HG03520 (cell line): ENCODE data around the gene S100A6.
"Not testable (repeated sequence)": the region's sequence is repeated elsewhere in the genome, so short reads cannot be mapped to it uniquely, and the experiment has no call there.

ENCODE experiments used
- ATAC-seq: cut with Tn5 transposase; IDR thresholded peaks from one replicate; pipeline ENCODE4 v1.9.1; 2021; ENCODE audit warnings: mild to moderate bottlenecking, moderate library complexity; ENCODE audit not compliant: unreplicated experiment

S100A6 gene

GRCh38 chr1:153535242-153536011, at the start of gene S100A6:
Gene S100A6, minus strand, starts transcription at chr1:153535991. Its CDS starts 652 bp downstream, at chr1:153535339.
- ATAC-seq, result no peak

GRCh38 chr1:153585006-153585405, 49.2 kb upstream of the S100A6 start:
- ATAC-seq, result no peak

GRCh38 chr1:153583976-153584375, 48.2 kb upstream of the S100A6 start:
- no peak for ATAC-seq

DNA sequence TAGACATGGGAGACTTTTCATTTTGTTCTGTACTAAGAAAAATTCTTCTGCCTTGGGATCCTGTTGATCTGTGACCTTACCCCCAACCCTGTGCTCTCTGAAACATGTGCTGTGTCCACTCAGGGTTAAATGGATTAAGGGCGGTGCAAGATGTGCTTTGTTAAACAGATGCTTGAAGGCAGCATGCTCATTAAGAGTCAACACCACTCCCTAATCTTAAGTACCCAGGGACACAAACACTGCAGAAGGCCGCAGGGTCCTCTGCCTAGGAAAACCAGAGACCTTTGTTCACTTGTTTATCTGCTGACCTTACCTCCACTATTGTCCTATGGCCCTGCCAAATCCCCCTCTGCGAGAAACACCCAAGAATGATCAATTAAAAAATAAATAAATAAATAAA, 47.7 kb upstream of the S100A6 start:
- ATAC-seq, result not testable (repeated sequence)

DNA sequence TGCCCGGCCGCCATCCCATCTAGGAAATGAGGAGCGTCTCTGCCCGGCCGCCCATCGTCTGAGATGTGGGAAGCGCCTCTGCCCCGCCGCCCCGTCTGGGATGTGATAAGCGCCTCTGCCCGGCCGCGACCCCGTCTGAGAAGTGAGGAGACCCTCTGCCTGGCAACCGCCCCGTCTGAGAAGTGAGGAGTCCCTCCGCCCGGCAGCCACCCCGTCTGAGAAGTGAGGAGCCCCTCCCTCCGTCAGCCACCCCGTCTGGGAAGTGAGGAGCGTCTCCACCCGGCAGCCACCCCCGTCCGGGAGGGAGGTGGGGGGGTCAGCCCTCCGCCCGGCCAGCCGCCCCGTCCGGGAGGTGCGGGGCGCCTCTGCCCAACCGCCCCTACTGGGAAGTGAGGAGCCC, 47.0 kb upstream of the S100A6 start:
- ATAC-seq, result not testable (repeated sequence)

DNA sequence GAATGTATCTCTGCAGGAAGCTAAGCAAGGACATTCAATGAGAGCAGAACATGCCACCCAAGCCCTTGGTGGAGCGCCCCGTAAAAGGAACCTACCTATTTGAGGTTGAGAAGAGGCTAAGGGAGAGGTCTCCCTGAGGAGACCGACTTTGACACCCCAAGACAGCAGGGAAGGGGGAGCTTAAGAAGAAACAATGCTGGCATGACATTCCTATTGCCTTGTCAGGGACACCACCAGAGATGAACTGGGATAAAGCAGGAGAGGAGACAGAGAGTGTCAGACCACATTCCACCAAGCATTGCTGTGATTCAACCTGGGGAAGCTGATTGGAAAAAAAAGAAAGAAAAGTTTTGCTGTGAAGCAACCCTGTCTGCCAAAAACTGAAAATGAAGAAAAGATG, 43.1 kb upstream of the S100A6 start:
- no peak for ATAC-seq

DNA sequence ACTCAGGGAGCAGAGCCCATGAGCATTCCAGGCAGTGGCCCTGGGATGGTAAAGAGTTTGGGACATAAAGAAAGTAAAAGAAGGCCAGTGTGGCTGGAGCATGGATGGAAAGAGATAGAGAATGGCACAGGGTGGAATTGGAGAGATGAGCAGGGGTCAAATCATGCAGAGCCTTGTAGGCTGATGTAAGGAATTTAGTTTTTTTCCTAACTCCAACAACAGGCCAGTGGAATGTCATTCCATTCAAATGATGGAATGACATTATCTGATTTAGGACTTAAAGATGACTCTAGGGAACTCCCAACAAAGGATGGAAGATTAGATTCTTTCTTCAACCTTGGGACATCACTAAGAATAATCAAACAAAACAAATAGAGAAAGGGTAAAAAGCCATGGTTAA, 42.7 kb upstream of the S100A6 start:
- no peak for ATAC-seq

- ATAC-seq, result no peak
Observed at GRCh38 chr1:153577624-153578051, 41.8 kb upstream of the S100A6 start.

- no peak for ATAC-seq
Observed at GRCh38 chr1:153577138-153577537, 41.3 kb upstream of the S100A6 start.

- ATAC-seq, result not testable (repeated sequence)
Observed at GRCh38 chr1:153575497-153575896, 39.7 kb upstream of the S100A6 start.

GRCh38 chr1:153575081-153575491, 39.3 kb upstream of the S100A6 start:
- ATAC-seq, result not testable (repeated sequence)

DNA sequence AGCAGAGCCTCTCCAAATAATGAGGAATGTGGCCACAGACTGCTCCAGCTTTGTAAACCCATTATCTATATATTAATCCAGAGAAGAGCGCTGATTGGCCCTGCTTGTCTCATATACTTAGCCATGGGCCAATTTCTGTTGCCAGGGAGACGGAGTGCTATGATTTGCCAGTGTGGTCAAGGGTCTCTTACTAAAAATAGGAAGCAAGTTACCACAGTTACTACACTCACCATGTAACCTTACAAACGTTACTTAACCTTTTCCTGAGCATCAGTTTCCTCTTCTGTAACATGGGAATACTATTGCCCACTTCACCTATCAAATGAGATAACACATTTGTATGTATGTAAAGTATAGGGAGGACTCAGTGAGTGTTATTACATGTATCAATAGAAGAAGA, 37.6 kb upstream of the S100A6 start:
- no peak for ATAC-seq

GRCh38 chr1:153572569-153573015, 36.8 kb upstream of the S100A6 start:
- no peak for ATAC-seq

DNA sequence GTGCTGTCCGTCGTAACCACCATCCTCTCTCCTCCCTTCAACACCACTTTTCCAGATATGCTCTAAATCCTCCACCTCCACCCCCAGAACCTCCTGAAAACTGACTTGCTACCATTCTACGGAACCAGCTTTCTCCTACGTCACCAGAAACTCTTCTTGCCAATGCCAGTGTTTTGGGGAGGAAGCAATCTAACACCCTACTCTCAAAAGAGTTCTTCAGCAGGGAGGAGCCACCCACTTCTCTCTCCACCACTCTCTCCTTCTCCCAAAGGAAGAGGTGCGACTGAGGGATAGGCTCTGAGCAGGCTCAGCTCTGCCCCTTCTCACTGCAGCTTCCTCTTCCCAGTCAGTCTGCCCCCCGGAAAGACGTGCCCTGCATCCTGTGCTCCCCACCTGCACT, 35.9 kb upstream of the S100A6 start:
- no peak for ATAC-seq

DNA sequence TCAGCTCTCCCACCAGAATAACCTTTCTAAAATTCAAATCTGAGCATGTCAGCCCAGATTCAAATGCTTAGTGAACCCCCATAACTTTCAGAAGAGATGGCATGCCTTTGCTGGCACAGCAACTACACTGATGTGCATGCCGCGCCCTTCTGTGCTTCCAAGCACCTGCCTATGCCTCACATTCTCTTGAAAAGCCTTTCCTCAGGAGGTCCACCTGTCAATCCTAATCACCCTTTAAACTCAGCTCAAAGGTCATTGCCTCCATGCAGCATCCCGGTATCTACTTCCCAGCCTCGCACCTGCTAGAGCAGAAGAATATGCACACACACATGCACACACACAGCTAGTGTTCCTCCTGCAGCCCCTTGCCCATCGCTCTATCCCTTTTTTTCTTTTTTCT, 35.1 kb upstream of the S100A6 start:
- no peak for ATAC-seq

DNA sequence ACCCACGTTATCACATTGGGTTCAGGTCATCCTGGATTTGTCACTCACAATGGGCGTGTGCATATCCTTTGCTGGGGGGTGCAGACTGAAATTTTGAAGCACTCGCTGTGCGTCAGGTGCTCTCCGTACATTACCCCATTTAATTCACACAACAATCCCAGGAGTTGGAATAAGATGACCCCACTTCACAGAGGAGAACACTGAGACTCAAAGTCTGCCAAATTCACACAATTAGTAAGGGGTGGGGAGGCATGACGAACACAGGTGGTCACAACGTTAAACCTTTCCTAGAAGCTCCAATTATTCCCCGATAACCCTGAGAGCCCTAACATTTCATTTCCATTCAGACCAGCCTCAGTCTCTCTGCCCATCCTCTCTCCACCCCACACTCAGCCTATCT, 33.7 kb upstream of the S100A6 start:
- ATAC-seq, result no peak

GRCh38 chr1:153568367-153569099, 32.7 kb upstream of the S100A6 start:
- ATAC-seq, result no peak

- ATAC-seq, result no peak
Observed at GRCh38 chr1:153567621-153568366, 32.0 kb upstream of the S100A6 start.

- ATAC-seq, result no peak
Observed at GRCh38 chr1:153566414-153567371, 30.9 kb upstream of the S100A6 start.
